MM.1S (cell line): ENCODE results near the gene RAB10.

ENCODE experiments used
- DNase-seq: peaks from one replicate; pipeline ENCODE4 v3.0.0-alpha.2; 2015
- H2AFZ ChIP-seq: fragments of 300-600 bp; sonication (generic); 2 replicates; pipeline ENCODE4 v1.6.0; 2016; ENCODE audit warnings: antibody characterized with exemption, low read length
- H3F3A ChIP-seq: fragments of 300-600 bp; sonication (generic); 2 replicates; pipeline ENCODE4 v1.6.1; 2016; ENCODE audit warnings: mild to moderate bottlenecking, antibody characterized with exemption, low read length, moderate library complexity, mixed read lengths; ENCODE audit not compliant: insufficient read depth
- H3K27ac ChIP-seq: fragments of 300-600 bp; sonication (generic); 2 replicates; pipeline ENCODE4 v1.5.1; 2016; ENCODE audit warnings: mild to moderate bottlenecking, low read length
- H3K27me3 ChIP-seq: fragments of 300-600 bp; sonication (generic); replicated peaks from 2 replicates; pipeline ENCODE4 v1.6.0; 2016; ENCODE audit warnings: low read length; ENCODE audit not compliant: insufficient read depth
- H3K36me3 ChIP-seq: fragments of 300-600 bp; sonication (generic); replicated peaks from 2 replicates; pipeline ENCODE4 v1.6.1; 2016; ENCODE audit warnings: mild to moderate bottlenecking, low read length, mixed read lengths; ENCODE audit not compliant: insufficient read depth
- H3K4me1 ChIP-seq: fragments of 300-600 bp; sonication (generic); 2 replicates; pipeline ENCODE4 v1.6.1; 2016; ENCODE audit warnings: low read length, mixed read lengths
- H3K4me2 ChIP-seq: fragments of 300-600 bp; sonication (generic); 2 replicates; pipeline ENCODE4 v1.6.0; 2016; ENCODE audit warnings: low read depth, low read length
- H3K4me3 ChIP-seq: fragments of 300-600 bp; sonication (generic); 2 replicates; pipeline ENCODE4 v1.5.1; 2016; ENCODE audit warnings: low read length, mixed read lengths
- H3K79me2 ChIP-seq: fragments of 300-600 bp; sonication (generic); 2 replicates; pipeline ENCODE4 v1.6.1; 2016; ENCODE audit warnings: mixed run types, low read length, mixed read lengths
- H3K9ac ChIP-seq: fragments of 300-600 bp; sonication (generic); 2 replicates; pipeline ENCODE4 v1.6.1; 2016; ENCODE audit warnings: low read length, mixed read lengths
- H3K9me2 ChIP-seq: fragments of 300-600 bp; sonication (generic); replicated peaks from 2 replicates; pipeline ENCODE4 v1.6.1; 2016; ENCODE audit warnings: mild to moderate bottlenecking, low read length, mixed read lengths; ENCODE audit not compliant: insufficient read depth
- H3K9me3 ChIP-seq: fragments of 300-600 bp; sonication (generic); replicated peaks from 2 replicates; pipeline ENCODE4 v1.6.1; 2016; ENCODE audit warnings: mild to moderate bottlenecking, low read length, mixed read lengths; ENCODE audit not compliant: insufficient read depth
- H4K20me1 ChIP-seq: fragments of 300-600 bp; sonication (generic); 2 replicates; pipeline ENCODE4 v1.6.1; 2016; ENCODE audit warnings: mild to moderate bottlenecking, low read length, moderate library complexity, mixed read lengths; ENCODE audit not compliant: insufficient read depth
- CTCF ChIP-seq: fragments of 300-600 bp; sonication (generic); IDR thresholded peaks from 2 replicates; pipeline ENCODE4 v1.5.1; 2016; ENCODE audit warnings: antibody characterized with exemption, low read length, mixed read lengths
- EZH2 ChIP-seq: fragments of 300-600 bp; sonication (generic); optimal IDR thresholded peaks from 2 replicates; pipeline ENCODE3; 2017; ENCODE audit warnings: low read depth, mild to moderate bottlenecking, antibody characterized with exemption, low read length, mixed read lengths
- EZH2phosphoT487 ChIP-seq: fragments of 300-600 bp; sonication (generic); IDR thresholded peaks from 2 replicates; pipeline ENCODE4 v1.6.1; 2018; ENCODE audit warnings: antibody characterized with exemption, low read length

The RAB10 gene

GRCh38 chr2:26075173-26075572 is 41.3 kb downstream of the RAB10 start:
- no peaks in the 10 kb centered on the region for H4K20me1 ChIP-seq
- no peaks in the 10 kb centered on the region for H3K9me3 ChIP-seq
- H3K27ac ChIP-seq = no peak overlapping the region
- peaks cover 96% of the 10 kb centered on the region for H3K79me2 ChIP-seq
- TF ChIP-seq CTCF (no peak), EZH2phosphoT487 (no peak), EZH2 (no peak)
- H2AFZ ChIP-seq = no peak overlapping the region
- no peak overlapping the region for H3K4me2 ChIP-seq
- DNase-seq = no peak
- H3K4me1 ChIP-seq = no peaks in the 10 kb centered on the region
- H3K9ac ChIP-seq = no peak overlapping the region
- H3K9me2 ChIP-seq = no peaks in the 10 kb centered on the region
- H3K36me3 ChIP-seq = no peaks in the 10 kb centered on the region
- H3K4me3 ChIP-seq = no peak overlapping the region
- H3K27me3 ChIP-seq = no peaks in the 10 kb centered on the region
- H3F3A ChIP-seq = no peaks in the 10 kb centered on the region

GRCh38 chr2:26076001-26076587 is 42.2 kb downstream of the RAB10 start:
- Histone ChIP-seq H4K20me1 (no peaks in the 10 kb centered on the region), H2AFZ (no peak overlapping the region), H3K79me2 (peaks cover 96% of the 10 kb centered on the region), H3F3A (no peaks in the 10 kb centered on the region), H3K27ac (no peak overlapping the region), H3K4me2 (no peak overlapping the region), H3K4me1 (no peaks in the 10 kb centered on the region), H3K9me2 (no peaks in the 10 kb centered on the region), H3K36me3 (no peaks in the 10 kb centered on the region), H3K9ac (no peak overlapping the region), H3K4me3 (no peak overlapping the region), H3K9me3 (no peaks in the 10 kb centered on the region), H3K27me3 (no peaks in the 10 kb centered on the region)
- TF ChIP-seq EZH2phosphoT487 = no peak
- TF ChIP-seq EZH2 = no peak
- TF ChIP-seq CTCF = no peak
- DNase-seq = no peak

GRCh38 chr2:26077291-26077690 is 43.4 kb downstream of the RAB10 start:
- H3K27ac ChIP-seq = no peak overlapping the region
- TF ChIP-seq EZH2 (no peak), EZH2phosphoT487 (no peak)
- H3K9me3 ChIP-seq = no peaks in the 10 kb centered on the region
- no peaks in the 10 kb centered on the region for H3K9me2 ChIP-seq
- no peak overlapping the region for H3K9ac ChIP-seq
- H3K36me3 ChIP-seq = no peaks in the 10 kb centered on the region
- peaks cover 96% of the 10 kb centered on the region for H3K79me2 ChIP-seq
- no peaks in the 10 kb centered on the region for H3K4me1 ChIP-seq
- H2AFZ ChIP-seq = no peak overlapping the region
- no peak for DNase-seq
- no peaks in the 10 kb centered on the region for H3F3A ChIP-seq
- no peak overlapping the region for H3K4me2 ChIP-seq
- no peaks in the 10 kb centered on the region for H4K20me1 ChIP-seq
- no peaks in the 10 kb centered on the region for H3K27me3 ChIP-seq
- H3K4me3 ChIP-seq = no peak overlapping the region

GRCh38 chr2:26078939-26079338 is 45.1 kb downstream of the RAB10 start:
- H3K79me2 ChIP-seq = peaks cover 97% of the 10 kb centered on the region
- no peak overlapping the region for H3K27ac ChIP-seq
- no peak overlapping the region for H2AFZ ChIP-seq
- H3K36me3 ChIP-seq = no peaks in the 10 kb centered on the region
- TF ChIP-seq EZH2phosphoT487 (no peak), CTCF (no peak), EZH2 (no peak)
- H3K9me2 ChIP-seq = no peaks in the 10 kb centered on the region
- no peaks in the 10 kb centered on the region for H3F3A ChIP-seq
- no peaks in the 10 kb centered on the region for H3K4me1 ChIP-seq
- H3K4me2 ChIP-seq = no peak overlapping the region
- no peaks in the 10 kb centered on the region for H3K9me3 ChIP-seq
- DNase-seq = no peak
- H4K20me1 ChIP-seq = no peaks in the 10 kb centered on the region
- H3K9ac ChIP-seq = no peak overlapping the region
- no peak overlapping the region for H3K4me3 ChIP-seq
- no peaks in the 10 kb centered on the region for H3K27me3 ChIP-seq
